ENCODE measurements around the gene SV2B.

SV2B gene

DNA sequence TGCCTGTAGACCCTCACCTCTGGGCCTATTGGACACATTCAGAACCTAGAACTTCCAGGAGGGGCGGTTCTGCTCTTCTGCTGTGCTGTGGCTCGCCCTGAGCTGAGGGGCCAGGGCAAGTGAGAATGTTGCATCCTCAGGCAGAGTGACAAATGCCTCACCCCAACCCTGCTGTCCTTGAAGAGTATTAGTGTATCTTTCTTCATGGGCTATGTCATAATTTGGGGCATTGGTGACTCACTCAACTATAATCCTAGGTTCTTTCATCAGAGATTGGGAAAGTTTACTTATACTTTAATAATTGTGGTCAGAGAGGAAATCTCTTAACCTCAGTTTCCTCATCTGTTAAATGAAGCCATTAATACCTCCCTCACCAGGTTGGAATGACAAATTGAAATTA lies 143.8 kb downstream of the SV2B start:
- DNase-seq, result no peak

DNA sequence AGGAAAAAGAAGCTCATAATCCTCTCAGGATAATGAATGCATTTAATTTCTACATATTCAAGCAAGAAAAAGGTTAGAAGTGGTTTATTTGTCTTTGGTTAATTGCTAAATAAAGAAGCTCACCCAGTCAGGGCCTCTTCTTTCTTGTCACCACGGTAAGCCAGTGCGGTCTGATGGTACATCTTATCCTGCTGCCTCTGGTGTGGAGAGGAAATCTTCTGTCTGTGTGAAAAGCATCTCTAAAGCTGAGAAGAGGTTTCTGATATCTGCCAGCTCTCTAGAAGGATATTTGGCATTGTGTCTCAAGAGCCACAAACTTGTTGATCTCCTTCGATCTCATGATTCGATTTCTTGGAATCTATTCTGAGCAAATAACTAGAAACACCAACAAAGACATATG lies 144.9 kb downstream of the SV2B start:
- no peak for DNase-seq

- no peak for DNase-seq
Observed at GRCh38 chr15:91246998-91247397, 146.9 kb downstream of the SV2B start.

DNA sequence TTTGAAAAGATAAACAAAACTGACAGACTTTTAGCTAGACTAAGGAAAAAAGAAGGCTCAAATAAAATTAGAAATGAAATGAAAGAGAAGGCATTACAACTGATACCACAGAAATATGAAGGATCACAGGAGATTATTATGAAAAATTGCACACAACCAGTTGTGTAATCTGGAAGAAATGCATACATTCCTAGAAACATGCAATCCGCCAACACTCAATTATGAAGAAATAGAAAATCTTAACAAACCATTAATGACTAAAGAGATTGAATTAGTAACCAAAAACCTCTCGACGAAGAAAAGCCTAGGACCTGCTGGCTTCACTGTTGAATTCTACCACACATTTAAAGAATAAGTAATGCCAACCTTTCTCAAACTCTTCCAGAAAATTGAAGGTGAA lies 149.5 kb downstream of the SV2B start:
- DNase-seq, result no peak

DNA sequence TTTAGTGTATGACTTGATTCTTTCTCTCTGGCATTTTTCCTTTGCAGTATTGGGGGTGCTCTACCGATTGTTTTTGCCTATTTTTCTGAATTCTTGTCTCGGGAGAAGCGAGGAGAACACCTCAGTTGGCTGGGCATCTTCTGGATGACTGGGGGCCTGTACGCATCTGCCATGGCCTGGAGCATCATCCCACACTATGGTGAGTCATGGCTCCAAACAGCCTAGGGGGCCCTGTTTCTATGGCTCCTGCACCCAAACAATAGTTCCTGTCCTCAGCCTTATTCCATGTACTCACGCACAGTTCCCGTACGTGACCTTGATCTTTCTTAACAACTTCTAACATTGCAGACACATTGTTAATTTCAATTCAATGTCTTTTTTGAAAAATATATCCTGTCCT lies 152.3 kb downstream of the SV2B start:
- no peak for DNase-seq

GRCh38 chr15:91252756-91253155 lies 152.7 kb downstream of the SV2B start:
- no peak for DNase-seq

DNA sequence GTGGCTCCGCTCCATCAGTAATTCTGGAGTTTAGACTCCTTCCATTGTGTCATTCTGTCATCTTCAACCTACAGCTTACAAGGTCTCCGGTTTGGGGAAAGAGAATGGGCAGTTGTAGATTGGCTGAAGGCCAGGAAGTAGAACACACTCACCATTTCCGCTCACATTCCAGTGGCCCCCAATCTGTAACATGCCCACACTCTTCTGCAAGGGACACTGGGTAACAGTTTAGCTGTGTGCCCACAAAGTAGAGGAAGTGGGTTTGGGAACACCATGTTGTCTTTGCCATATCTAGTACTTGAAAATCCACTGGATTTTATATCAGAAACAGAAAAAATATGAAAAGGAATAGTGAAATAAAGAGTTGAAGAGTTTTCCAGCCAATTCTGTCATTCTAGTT lies 153.5 kb downstream of the SV2B start:
- no peak for DNase-seq

DNA sequence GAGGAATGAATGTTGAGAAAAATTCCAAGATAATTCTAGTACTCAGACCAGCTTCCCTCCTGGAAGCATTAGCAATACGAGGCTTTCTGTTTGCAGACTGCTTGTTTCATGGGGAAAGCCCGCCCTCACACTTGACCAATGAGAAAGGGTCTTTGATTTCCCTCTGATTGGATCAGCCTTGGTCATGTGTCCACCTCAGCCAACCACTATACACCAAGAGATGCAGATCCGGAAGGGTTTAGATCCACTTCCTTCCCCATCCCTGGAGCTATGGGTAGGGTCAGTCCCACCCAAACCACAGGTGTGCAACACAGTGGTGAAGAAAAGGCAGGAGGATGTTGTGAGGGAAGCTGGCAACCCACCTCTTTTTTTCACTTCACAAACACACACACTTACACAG lies 154.7 kb downstream of the SV2B start:
- no peak for DNase-seq

- no peak for DNase-seq
Observed at GRCh38 chr15:91255670-91256192, 155.7 kb downstream of the SV2B start.

- no peak for DNase-seq
Observed at GRCh38 chr15:91257746-91258414, 157.8 kb downstream of the SV2B start.

DNA sequence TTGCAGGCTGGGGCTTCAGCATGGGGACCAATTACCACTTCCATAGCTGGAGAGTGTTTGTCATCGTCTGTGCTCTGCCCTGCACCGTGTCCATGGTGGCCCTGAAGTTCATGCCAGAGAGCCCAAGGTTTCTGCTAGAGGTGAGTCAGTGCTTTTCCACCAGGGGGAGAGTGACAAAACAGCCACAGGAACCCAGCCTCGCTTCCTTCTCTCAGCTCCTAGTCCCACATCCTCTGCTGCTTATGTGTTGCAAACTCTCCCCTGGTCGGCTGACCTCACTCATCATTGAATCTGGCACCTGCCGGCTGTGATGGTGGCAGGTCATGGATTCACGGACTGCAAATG lies 158.3 kb downstream of the SV2B start:
- DNase-seq, result no peak

DNA sequence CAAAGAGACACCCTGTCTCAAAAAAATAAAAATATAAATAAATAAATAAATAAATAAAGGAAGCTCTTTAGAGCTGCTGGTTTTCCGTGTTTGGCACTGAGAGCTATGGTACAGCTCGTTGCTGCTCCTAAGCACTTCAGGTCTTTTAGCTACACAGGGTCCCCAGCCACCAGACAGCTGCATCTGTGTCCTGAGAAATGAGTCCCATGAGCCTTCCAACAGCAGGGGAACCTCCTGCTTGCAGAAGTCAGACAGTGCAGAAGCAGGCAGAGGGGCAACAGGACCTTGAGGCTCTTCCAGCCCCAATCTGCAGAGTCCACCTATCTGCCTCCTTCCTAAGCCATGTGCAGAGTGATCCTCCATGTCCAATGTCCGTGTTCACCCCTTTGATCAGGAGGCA lies 159.0 kb downstream of the SV2B start:
- no peak for DNase-seq

GRCh38 chr15:91261345-91261744 lies 161.3 kb downstream of the SV2B start:
- DNase-seq, result no peak

DNA sequence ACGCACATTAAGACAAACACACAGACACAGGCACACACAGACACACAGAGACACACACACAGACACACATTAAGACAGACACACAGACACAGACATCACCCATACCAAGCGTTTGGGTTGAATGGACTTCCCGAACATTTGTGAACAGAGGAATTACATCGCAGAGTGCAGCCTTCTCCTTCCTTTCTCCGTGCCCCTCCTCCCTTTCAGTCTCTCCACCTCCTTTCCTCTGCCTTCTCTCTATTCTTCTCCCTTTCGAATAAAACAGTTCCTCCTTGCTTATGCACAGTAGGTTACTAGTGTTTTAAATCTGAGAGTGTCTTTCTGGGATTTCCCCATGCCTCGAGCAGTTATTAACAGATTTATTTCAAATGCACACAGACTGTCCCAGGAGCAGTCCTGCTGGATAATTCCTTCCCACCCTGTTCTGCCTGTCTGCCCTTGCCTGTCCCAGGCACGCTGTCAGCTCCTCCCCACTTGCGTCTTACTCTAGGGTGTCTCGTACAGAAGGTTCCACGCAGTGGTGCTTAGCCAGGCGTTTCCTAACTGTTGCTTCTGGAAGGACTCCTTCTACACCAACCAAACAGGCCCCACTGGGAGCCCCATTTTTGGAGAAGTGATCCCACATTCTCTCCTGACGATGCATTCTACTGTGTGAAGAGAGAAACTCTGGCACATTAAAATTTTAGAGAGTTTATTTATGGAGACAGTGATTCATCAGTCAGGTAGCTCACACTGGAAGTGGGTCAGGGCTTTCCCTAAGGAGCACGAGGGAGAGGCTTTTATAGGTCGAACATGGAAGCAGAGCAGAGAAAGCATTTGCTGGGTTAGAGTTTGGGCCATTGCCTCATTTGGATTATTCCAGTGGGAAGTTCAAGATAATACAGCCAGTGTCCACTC lies 163.8 kb downstream of the SV2B start:
- no peak for DNase-seq

DNA sequence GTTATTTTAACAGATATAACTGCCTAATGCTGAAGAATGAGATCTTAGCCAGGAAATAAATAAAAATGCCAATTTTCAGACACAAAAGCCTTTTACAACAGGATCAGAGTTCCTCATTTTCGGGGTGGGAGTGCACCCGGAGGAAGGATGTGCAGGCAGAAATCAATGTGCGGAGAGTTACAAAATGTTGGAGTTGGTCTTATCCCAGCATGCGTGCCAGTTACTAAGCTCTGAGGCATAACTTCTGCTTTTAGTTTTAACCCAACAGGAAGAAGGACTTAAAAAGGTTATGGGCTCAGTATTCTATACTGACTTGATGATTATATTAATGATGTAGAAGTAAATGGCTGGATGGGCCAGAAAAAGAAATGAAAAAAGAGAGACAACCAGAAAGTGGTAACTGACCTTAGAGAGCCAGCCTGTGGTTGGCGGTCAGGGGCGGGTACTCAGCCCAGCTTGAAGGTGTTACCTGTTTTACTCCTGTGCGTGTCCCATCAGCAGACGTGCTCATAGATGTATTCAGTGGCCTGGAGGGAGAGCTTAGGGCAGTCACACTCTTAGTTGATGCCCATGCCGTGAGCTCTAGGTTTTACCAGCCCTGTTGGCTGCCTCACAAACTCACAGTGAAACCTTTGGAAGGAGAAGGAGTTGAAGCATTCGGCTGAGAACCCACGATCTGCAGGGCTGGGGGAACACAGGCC lies 164.7 kb downstream of the SV2B start:
- no peak for DNase-seq

DNA sequence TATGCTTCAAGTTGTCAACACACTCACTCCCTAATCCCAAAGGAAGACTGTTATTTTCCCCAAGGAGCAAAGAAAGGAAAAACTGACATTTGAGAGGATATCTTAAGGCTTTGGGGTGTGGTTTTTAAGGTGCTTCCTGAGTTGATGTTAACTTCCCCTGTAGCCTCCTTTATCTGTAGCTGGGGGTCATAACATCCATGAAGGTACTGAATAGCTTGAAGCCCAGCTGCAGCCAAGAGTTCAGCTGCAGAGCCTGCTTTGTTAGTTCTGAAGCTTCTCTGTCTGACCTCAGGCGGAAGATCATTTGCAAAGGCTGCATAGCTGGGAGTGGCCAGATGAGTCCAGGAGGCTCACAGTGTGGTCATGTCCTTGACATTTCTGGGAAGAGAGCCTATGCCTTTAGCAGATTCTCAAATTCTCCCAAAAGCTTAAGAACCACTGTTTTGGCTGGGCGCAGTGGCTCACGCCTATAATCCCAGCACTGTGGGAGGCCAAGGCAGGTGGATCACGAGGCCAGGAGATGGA lies 165.4 kb downstream of the SV2B start:
- no peak for DNase-seq

DNA sequence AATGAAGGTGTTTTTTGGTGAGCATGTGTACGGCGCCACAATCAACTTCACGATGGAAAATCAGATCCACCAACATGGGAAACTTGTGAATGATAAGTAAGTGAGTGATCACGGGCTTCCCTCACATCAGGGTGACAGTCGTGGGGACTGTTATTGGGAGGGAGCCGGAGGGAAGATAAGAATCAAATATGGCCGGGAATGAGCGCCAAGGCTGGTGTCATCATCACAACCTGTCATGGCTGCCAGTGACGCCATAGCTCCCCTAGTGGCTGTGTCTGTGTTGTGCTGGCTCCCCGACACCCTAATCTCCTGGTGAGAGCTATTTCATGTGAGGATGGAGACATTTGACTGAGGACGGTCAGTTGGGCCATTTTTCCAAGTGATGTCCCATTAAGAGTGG lies 168.5 kb downstream of the SV2B start:
- DNase-seq, result no peak

DNA sequence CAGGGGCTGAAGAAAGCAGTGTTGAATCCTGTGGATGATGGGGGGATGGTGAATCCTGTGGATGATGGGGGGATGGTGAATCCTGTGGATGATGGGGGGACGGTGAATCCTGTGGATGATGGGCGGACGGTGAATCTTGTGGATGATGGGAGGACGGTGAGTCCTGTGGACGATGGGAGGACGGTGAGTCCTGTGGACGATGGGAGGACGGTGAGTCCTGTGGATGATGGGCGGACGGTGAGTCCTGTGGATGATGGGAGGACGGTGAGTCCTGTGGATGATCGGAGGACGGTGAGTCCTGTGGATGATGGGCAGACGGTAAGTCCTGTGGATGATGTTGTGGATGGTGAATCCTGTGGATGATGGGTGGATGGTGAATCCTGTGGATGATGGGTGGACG lies 170.7 kb downstream of the SV2B start:
- DNase-seq, result no peak

DNA sequence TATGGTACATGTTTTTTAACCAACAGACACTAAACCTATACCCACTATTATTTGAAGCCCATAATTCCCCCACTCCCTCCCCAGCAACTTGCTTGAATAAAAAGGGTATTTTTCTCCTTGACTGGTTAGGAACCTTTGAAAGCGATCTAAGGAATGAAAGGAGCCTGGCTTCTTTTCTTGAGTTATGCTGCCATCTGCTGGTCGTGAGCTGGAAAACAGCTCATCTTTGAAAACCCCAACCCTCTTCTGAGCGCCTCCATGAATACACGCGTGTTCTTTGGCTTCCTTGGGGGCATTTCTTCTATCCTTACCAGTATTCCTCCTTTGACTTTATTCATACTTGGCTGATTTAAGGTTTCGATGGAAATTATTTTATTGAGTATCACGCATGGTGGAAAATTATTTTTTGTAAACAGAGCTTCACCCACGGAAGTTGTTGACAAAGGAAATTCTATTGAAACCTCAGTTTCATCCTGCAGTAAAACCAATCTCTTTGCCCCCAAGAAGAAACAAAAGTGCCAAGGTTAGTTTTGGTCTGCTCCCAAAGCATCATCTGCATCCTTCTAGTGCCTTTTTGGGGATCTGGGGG lies 171.6 kb downstream of the SV2B start:
- DNase-seq, result peak; percentile 58

GRCh38 chr15:91275844-91276243 lies 175.8 kb downstream of the SV2B start:
- DNase-seq, result no peak

DNA sequence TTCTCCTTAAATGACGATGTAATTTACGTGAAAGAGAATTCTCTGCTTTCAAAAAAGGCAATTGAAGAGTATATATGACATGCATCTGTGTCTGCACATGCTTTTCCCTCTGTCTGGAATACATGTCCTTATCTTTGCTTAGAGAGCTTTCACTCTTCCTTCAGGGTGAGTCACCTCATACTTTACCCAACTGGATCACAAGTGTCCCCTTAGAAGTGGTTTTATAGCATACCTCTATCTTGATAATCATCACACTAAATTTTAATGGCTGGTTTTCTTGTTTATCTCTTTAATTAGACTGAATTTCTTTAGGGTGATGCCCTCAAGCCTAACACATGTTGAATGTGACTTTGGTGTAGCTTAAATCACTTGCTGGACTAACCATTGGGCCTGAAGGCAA lies 178.9 kb downstream of the SV2B start:
- DNase-seq, result no peak

GRCh38 chr15:91279486-91279885 lies 179.4 kb downstream of the SV2B start:
- DNase-seq, result no peak

- no peak for DNase-seq
Observed at GRCh38 chr15:91281947-91282346, 181.9 kb downstream of the SV2B start.

All from activated CD4-positive, alpha-beta T cell treated with anti-CD3 and anti-CD28 coated beads, Interleukin-2, amount 50 U/mL, for 1 hour (primary cell).